Neural cell (in vitro differentiated cells): Measurements from ENCODE around the gene NPPA.

Experiments
- CTCF ChIP-seq: fragments of 450-650 bp; IDR thresholded peaks from 2 replicates; pipeline ENCODE4 v1.5.1; 2014; ENCODE audit warnings: antibody characterized with exemption, mild to moderate bottlenecking, moderate library complexity; ENCODE audit not compliant: poor library complexity, severe bottlenecking
- EP300 ChIP-seq: fragments of 450-650 bp; conservative IDR thresholded peaks from 2 replicates; pipeline ENCODE4 v1.6.1; 2014; ENCODE audit warnings: antibody characterized with exemption, mild to moderate bottlenecking, moderate library complexity; ENCODE audit not compliant: poor library complexity, severe bottlenecking
- EZH2 ChIP-seq: fragments of 200-600, 300-800 bp; shearing (Covaris generic), sonication (generic); IDR thresholded peaks from 2 replicates; pipeline ENCODE4 v1.6.1; 2014; ENCODE audit warnings: antibody characterized with exemption, low read length, borderline replicate concordance, mild to moderate bottlenecking; ENCODE audit not compliant: insufficient read depth, poor library complexity, severe bottlenecking
- POLR2AphosphoS5 ChIP-seq: IDR thresholded peaks from 2 replicates; pipeline ENCODE4 v1.6.1; 2012
- RAD21 ChIP-seq: fragments of 450-650 bp; conservative IDR thresholded peaks from 2 replicates; pipeline ENCODE4 v1.6.1; 2014; ENCODE audit warnings: antibody characterized with exemption, mild to moderate bottlenecking, moderate library complexity
- REST ChIP-seq: IDR thresholded peaks from 2 replicates; pipeline ENCODE4 v1.6.1; 2012; ENCODE audit warnings: borderline replicate concordance
- SMC3 ChIP-seq: fragments of 450-650 bp; conservative IDR thresholded peaks from 2 replicates; pipeline ENCODE4 v1.6.1; 2014; ENCODE audit warnings: antibody characterized with exemption, mild to moderate bottlenecking, moderate library complexity; ENCODE audit not compliant: poor library complexity

DNA sequence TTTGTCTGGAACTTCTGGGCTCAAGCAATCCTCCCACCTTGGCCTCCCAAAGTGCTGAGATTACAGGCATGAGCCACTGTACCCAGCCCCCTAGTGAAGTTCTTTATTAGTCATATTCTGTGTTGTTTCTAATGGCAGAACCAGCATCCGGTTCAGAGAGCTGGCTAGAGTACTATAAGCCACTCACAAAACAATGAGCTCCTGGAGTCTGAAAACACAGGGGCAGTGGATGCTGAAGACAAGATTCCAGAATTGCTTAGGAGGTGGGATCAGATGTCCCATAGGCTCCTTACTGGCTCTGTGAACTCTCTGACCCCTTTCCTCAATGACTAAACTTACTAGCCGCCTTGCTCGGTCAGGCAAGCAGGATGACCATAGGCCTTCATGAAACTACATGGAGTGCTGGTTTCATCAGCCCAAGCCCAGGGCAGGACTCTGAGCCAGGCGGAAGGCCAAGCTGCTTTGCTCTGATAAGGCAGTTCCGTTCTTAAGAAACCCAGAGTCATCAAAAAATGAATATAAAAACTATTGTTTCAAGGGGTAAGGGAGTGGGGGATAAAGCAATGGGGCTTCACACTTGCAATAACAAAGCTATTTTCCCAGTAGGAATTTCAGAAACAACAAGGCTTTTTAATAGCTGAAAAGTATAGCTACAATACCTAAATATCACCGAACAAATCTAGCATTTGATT is 49.9 kb downstream of the NPPA start:
- no peak for TF ChIP-seq CTCF
- TF ChIP-seq POLR2AphosphoS5, result no peak
- no peak for TF ChIP-seq EP300
- TF ChIP-seq EZH2, result no peak
- no peak for TF ChIP-seq REST
- TF ChIP-seq RAD21, result no peak
- no peak for TF ChIP-seq SMC3
